Measurements from ENCODE around the gene POLE.

POLE gene

GRCh38 chr12:132591107-132591935 is 95.8 kb downstream of the POLE start:
- no peak for TF ChIP-seq CTCF (conservative IDR thresholded peaks at IDR 0.05)
- H3K27ac ChIP-seq = no peak overlapping the region

GRCh38 chr12:132588821-132589669 is 98.1 kb downstream of the POLE start:
- no peak overlapping the region for H3K27ac ChIP-seq
- no peak for TF ChIP-seq CTCF (conservative IDR thresholded peaks at IDR 0.05)

- no peak for TF ChIP-seq CTCF (conservative IDR thresholded peaks at IDR 0.05)
- no peak overlapping the region for H3K27ac ChIP-seq
These were observed 98.8 kb downstream of the POLE start for GRCh38 chr12:132588319-132588718.

GRCh38 chr12:132587781-132588180 is 99.4 kb downstream of the POLE start:
- no peak for TF ChIP-seq CTCF (conservative IDR thresholded peaks at IDR 0.05)
- no peak overlapping the region for H3K27ac ChIP-seq

- TF ChIP-seq CTCF (conservative IDR thresholded peaks at IDR 0.05) = no peak
- H3K27ac ChIP-seq = no peak overlapping the region
These were observed 100.2 kb downstream of the POLE start for GRCh38 chr12:132586929-132587328.

- H3K27ac ChIP-seq = no peak overlapping the region
- no peak for TF ChIP-seq CTCF (conservative IDR thresholded peaks at IDR 0.05)
These were observed 102.0 kb downstream of the POLE start for GRCh38 chr12:132585177-132585576.

GRCh38 chr12:132584429-132584828 is 102.7 kb downstream of the POLE start:
- no peak for TF ChIP-seq CTCF (conservative IDR thresholded peaks at IDR 0.05)
- no peak overlapping the region for H3K27ac ChIP-seq

Measured in VCaP (cell line).